ENCODE data around the gene PRKN.

The PRKN gene

DNA sequence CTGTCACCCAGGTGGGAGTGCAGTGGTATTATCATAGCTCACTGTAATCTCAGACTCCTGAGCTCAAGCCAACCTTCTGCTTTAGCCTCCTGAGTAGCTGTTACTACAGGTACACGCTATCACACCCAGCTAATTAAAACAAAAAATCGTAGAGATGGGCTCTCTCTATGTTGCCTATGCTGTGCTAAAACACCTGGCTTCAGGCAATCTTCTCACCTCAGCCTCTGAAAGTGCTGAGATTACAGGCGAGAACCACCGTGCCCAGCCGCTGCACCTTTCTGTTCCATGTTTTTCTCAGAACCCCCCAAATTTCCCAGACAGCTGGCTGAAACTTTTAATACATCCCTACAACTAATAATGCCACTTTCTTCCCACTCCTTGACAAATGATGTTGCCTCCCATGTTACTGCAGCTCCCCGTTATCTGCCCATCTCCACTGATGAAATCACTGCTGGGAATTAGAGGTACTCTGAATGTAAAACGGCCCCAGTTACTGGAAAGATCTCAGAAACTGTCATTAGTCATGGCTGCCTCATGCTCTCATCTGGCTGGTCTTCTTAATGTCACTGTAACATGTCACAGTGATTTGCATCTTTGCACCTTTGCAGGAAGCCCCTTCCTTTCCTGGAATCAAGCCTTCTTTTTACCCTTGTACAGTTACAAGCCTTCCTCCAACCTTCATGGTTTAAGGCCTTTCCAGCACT lies 697.5 kb downstream of the PRKN start:
- Histone ChIP-seq H3K27ac (replicated peaks) (no peak overlapping the region), H3K27me3 (ENCODE audit: insufficient read depth, poor library complexity, severe bottlenecking) (no peaks in the 10 kb centered on the region), H3K4me3 (replicated peaks; ENCODE audit: insufficient read depth, low read length) (no peak overlapping the region)
- DNase-seq (ENCODE audit: low read depth in 1 of 2, low spot score in 1 of 2) = no peak
- TF ChIP-seq GABPA (IDR thresholded peaks at IDR 0.05; ENCODE audit: low read depth) = no peak
- TF ChIP-seq, protein P1, sequence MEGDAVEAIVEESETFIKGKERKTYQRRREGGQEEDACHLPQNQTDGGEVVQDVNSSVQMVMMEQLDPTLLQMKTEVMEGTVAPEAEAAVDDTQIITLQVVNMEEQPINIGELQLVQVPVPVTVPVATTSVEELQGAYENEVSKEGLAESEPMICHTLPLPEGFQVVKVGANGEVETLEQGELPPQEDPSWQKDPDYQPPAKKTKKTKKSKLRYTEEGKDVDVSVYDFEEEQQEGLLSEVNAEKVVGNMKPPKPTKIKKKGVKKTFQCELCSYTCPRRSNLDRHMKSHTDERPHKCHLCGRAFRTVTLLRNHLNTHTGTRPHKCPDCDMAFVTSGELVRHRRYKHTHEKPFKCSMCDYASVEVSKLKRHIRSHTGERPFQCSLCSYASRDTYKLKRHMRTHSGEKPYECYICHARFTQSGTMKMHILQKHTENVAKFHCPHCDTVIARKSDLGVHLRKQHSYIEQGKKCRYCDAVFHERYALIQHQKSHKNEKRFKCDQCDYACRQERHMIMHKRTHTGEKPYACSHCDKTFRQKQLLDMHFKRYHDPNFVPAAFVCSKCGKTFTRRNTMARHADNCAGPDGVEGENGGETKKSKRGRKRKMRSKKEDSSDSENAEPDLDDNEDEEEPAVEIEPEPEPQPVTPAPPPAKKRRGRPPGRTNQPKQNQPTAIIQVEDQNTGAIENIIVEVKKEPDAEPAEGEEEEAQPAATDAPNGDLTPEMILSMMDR (IDR thresholded peaks at IDR 0.05; ENCODE audit: insufficient read depth, low read length) = no peak

DNA sequence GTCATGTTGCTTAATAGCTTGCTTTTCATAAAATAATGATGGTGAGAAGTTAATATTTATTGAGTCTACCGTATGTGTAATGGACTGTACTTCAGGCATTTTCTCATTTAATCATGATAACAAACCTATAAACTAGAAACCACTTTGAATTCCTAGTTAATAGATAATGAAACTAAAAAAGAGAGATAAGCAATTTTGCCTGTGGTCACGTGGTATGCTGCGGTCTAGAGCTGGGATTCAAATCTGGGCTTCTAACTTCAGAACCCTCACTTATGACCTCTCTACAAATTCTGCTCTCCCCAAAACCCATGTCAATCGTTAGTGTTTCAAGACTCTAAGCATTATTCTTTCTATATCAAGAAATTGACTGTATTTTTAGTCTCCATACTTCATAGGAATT lies 700.7 kb downstream of the PRKN start:
- Histone ChIP-seq H3K27me3 (ENCODE audit: insufficient read depth, poor library complexity, severe bottlenecking) (no peaks in the 10 kb centered on the region), H3K27ac (replicated peaks) (no peak overlapping the region), H3K4me3 (replicated peaks; ENCODE audit: insufficient read depth, low read length) (no peak overlapping the region)
- TF ChIP-seq SPI1 (IDR thresholded peaks at IDR 0.05; ENCODE audit: borderline replicate concordance, low read depth) = no peak
- TF ChIP-seq, protein P2, sequence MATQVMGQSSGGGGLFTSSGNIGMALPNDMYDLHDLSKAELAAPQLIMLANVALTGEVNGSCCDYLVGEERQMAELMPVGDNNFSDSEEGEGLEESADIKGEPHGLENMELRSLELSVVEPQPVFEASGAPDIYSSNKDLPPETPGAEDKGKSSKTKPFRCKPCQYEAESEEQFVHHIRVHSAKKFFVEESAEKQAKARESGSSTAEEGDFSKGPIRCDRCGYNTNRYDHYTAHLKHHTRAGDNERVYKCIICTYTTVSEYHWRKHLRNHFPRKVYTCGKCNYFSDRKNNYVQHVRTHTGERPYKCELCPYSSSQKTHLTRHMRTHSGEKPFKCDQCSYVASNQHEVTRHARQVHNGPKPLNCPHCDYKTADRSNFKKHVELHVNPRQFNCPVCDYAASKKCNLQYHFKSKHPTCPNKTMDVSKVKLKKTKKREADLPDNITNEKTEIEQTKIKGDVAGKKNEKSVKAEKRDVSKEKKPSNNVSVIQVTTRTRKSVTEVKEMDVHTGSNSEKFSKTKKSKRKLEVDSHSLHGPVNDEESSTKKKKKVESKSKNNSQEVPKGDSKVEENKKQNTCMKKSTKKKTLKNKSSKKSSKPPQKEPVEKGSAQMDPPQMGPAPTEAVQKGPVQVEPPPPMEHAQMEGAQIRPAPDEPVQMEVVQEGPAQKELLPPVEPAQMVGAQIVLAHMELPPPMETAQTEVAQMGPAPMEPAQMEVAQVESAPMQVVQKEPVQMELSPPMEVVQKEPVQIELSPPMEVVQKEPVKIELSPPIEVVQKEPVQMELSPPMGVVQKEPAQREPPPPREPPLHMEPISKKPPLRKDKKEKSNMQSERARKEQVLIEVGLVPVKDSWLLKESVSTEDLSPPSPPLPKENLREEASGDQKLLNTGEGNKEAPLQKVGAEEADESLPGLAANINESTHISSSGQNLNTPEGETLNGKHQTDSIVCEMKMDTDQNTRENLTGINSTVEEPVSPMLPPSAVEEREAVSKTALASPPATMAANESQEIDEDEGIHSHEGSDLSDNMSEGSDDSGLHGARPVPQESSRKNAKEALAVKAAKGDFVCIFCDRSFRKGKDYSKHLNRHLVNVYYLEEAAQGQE (IDR thresholded peaks at IDR 0.05; ENCODE audit: insufficient replicate concordance, low read depth) = no peak
- DNase-seq (ENCODE audit: low read depth in 1 of 2, low spot score in 1 of 2) = no peak

DNA sequence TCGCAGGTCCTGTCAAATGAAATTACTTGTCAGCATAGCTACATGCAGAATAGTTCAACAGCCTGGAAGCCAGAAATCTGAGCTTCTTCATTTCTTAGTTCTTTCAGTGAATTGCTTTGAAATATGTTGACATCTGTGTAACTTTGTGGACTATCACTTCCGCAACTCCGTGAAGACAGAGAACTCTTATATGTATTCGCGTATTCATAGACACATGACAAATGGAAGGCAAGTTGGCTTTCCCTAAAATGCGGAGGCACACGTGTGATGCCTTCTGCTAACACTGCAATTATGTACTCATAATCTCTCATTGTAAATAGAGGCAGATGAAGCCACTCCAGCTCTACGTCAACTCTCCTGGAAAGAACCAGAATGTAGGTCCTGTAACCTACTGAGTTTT lies 701.5 kb downstream of the PRKN start:
- H3K4me3 ChIP-seq (replicated peaks; ENCODE audit: insufficient read depth, low read length) = no peak overlapping the region
- no peaks in the 10 kb centered on the region for H3K27me3 ChIP-seq (ENCODE audit: insufficient read depth, poor library complexity, severe bottlenecking)
- DNase-seq (ENCODE audit: low read depth in 1 of 2, low spot score in 1 of 2) = no peak
- no peak for TF ChIP-seq GABPA (IDR thresholded peaks at IDR 0.05; ENCODE audit: low read depth)
- TF ChIP-seq SPI1 (IDR thresholded peaks at IDR 0.05; ENCODE audit: borderline replicate concordance, low read depth) = no peak
- TF ChIP-seq, protein P1 (IDR thresholded peaks at IDR 0.05; ENCODE audit: insufficient read depth, low read length) = no peak
- TF ChIP-seq, protein P2 (IDR thresholded peaks at IDR 0.05; ENCODE audit: insufficient replicate concordance, low read depth) = no peak
- TF ChIP-seq POLR2AphosphoS5 (IDR thresholded peaks at IDR 0.05; ENCODE audit: low read depth) = no peak
- no peak overlapping the region for H3K27ac ChIP-seq (replicated peaks)

DNA sequence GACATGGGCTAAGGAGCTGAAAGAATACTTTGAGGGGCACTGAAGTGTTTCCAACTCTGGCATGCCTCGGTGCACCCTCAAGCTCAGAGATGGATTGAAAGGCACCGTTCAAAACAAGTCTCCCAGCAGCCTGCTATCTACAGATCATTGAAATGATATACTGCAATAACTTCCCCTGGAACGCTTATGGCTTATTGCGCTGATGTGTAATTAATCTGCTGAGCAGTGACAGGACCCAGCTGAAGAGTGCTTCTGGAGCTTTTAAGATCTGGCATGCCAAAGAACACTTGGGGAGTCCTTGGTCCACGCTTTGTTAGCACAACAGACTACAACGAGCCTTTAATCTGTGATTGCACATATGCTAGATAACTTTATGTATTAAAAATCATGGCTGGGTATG lies 708.2 kb downstream of the PRKN start:
- TF ChIP-seq SPI1 (IDR thresholded peaks at IDR 0.05; ENCODE audit: borderline replicate concordance, low read depth) (no peak), POLR2AphosphoS5 (IDR thresholded peaks at IDR 0.05; ENCODE audit: low read depth) (no peak), GABPA (IDR thresholded peaks at IDR 0.05; ENCODE audit: low read depth) (no peak)
- TF ChIP-seq, protein P1 (IDR thresholded peaks at IDR 0.05; ENCODE audit: insufficient read depth, low read length) = no peak
- TF ChIP-seq, protein P2 (IDR thresholded peaks at IDR 0.05; ENCODE audit: insufficient replicate concordance, low read depth) = no peak
- Histone ChIP-seq H3K4me3 (replicated peaks; ENCODE audit: insufficient read depth, low read length) (no peak overlapping the region), H3K27me3 (ENCODE audit: insufficient read depth, poor library complexity, severe bottlenecking) (no peaks in the 10 kb centered on the region), H3K27ac (replicated peaks) (no peak overlapping the region)
- no peak for DNase-seq (ENCODE audit: low read depth in 1 of 2, low spot score in 1 of 2)
